Stimulated activated CD4-positive, alpha-beta T cell treated with anti-CD3 and anti-CD28 coated beads, Interleukin-1b, Interleukin-23, amount 100 ng/mL, for 4 hours (primary cell): ENCODE results near the gene NTN1.

ENCODE experiments used
- DNase-seq, 2 donors: peaks; one replicate each; pipeline ENCODE4 v3.0.0-alpha.2; 2020; ENCODE audit warnings: low read depth in 2 of 2

Gene NTN1

GRCh38 chr17:9195961-9196670, 174.8 kb downstream of the NTN1 start:
- DNase-seq: no peak

- DNase-seq: no peak
These were observed 178.6 kb downstream of the NTN1 start for GRCh38 chr17:9199571-9200551.

- no peak for DNase-seq
These were observed 179.5 kb downstream of the NTN1 start for GRCh38 chr17:9200699-9201359.

GRCh38 chr17:9202532-9202931, 181.2 kb downstream of the NTN1 start:
- no peak for DNase-seq

GRCh38 chr17:9203771-9204425, 182.6 kb downstream of the NTN1 start:
- DNase-seq: no peak

- DNase-seq: no peak
These were observed 183.5 kb downstream of the NTN1 start for GRCh38 chr17:9204637-9205329.

- no peak for DNase-seq
These were observed 184.5 kb downstream of the NTN1 start for GRCh38 chr17:9205520-9206409.

- no peak for DNase-seq
These were observed 185.0 kb downstream of the NTN1 start for GRCh38 chr17:9206410-9206703.

- DNase-seq: no peak
These were observed 185.5 kb downstream of the NTN1 start for GRCh38 chr17:9206741-9207332.

- DNase-seq: no peak
These were observed 187.2 kb downstream of the NTN1 start for GRCh38 chr17:9208381-9209105.

- DNase-seq: no peak
These were observed 188.0 kb downstream of the NTN1 start for GRCh38 chr17:9209347-9209746.

GRCh38 chr17:9209781-9210370, 188.6 kb downstream of the NTN1 start:
- no peak for DNase-seq

- no peak for DNase-seq
These were observed 189.9 kb downstream of the NTN1 start for GRCh38 chr17:9211133-9211765.

- no peak for DNase-seq
These were observed 191.3 kb downstream of the NTN1 start for GRCh38 chr17:9212376-9213302.

GRCh38 chr17:9213303-9213640, 192.0 kb downstream of the NTN1 start:
- no peak for DNase-seq

- DNase-seq: no peak
These were observed 194.2 kb downstream of the NTN1 start for GRCh38 chr17:9215465-9215864.
